Tibial nerve (tissue), 4 donors: ENCODE data around the gene PTCHD1.

Experiments used
- EP300 ChIP-seq, 2 donors: sonication (generic); formaldehyde crosslinking; IDR thresholded peaks; one replicate each; pipeline ENCODE4 v1.6.1; 2017; ENCODE audit warnings: antibody characterized with exemption in 2 of 2, mild to moderate bottlenecking in 1 of 2
- POLR2A ChIP-seq, 2 donors: fragments of 450-650 bp; IDR thresholded peaks; one replicate each; pipeline ENCODE4 v1.6.1; 2017; ENCODE audit warnings: antibody characterized with exemption in 2 of 2, mild to moderate bottlenecking in 2 of 2, moderate library complexity in 2 of 2
- TF ChIP-seq, protein P1 (sequence below), 5 experiments: fragments of 200-600 bp in 3 of 5; fragments of 450-650 bp in 2 of 5; sonication (generic) in 3 of 5; IDR thresholded peaks; one replicate each; pipeline ENCODE4 v1.5.1; 2016 to 2019; ENCODE audit warnings: antibody characterized with exemption in 5 of 5, mild to moderate bottlenecking in 3 of 5, moderate library complexity in 2 of 5

GRCh38 chrX:23383411-23383810, 48.8 kb downstream of the PTCHD1 start:
- TF ChIP-seq, protein P1, sequence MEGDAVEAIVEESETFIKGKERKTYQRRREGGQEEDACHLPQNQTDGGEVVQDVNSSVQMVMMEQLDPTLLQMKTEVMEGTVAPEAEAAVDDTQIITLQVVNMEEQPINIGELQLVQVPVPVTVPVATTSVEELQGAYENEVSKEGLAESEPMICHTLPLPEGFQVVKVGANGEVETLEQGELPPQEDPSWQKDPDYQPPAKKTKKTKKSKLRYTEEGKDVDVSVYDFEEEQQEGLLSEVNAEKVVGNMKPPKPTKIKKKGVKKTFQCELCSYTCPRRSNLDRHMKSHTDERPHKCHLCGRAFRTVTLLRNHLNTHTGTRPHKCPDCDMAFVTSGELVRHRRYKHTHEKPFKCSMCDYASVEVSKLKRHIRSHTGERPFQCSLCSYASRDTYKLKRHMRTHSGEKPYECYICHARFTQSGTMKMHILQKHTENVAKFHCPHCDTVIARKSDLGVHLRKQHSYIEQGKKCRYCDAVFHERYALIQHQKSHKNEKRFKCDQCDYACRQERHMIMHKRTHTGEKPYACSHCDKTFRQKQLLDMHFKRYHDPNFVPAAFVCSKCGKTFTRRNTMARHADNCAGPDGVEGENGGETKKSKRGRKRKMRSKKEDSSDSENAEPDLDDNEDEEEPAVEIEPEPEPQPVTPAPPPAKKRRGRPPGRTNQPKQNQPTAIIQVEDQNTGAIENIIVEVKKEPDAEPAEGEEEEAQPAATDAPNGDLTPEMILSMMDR (IDR thresholded peaks at IDR 0.05), result no peak
- TF ChIP-seq EP300 (IDR thresholded peaks at IDR 0.05) (no peak), POLR2A (IDR thresholded peaks at IDR 0.05) (no peak)
